HG03439 (cell line): ENCODE measurements around the gene TRIM41.
"Not testable (repeated sequence)": the region's sequence is repeated elsewhere in the genome, so short reads cannot be mapped to it uniquely, and the experiment has no call there.

Source experiments
- ATAC-seq: cut with Tn5 transposase; IDR thresholded peaks from one replicate; pipeline ENCODE4 v1.9.1; 2021; ENCODE audit warnings: mild to moderate bottlenecking, moderate library complexity; ENCODE audit not compliant: unreplicated experiment

The TRIM41 gene

DNA sequence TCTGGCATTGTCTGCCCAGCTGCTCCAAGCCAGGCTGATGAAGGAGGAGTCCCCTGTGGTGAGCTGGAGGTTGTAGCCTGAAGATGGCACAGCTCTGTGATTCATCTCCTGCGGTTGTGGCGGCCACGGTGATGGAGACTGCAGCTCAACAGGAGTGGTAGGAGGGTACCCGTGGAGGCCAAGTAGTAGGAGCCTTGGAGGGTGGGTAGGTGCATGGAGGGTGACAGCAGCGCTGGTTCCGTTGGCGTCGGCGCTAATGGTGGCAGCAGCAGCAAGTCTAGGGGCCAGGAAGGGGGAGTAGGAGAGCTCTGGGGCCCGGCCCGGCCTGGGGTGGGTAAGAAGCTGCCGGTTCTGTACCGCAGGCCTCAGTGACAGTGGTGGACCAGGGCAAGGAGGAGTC lies 60.3 kb downstream of the TRIM41 start:
- ATAC-seq = no peak

DNA sequence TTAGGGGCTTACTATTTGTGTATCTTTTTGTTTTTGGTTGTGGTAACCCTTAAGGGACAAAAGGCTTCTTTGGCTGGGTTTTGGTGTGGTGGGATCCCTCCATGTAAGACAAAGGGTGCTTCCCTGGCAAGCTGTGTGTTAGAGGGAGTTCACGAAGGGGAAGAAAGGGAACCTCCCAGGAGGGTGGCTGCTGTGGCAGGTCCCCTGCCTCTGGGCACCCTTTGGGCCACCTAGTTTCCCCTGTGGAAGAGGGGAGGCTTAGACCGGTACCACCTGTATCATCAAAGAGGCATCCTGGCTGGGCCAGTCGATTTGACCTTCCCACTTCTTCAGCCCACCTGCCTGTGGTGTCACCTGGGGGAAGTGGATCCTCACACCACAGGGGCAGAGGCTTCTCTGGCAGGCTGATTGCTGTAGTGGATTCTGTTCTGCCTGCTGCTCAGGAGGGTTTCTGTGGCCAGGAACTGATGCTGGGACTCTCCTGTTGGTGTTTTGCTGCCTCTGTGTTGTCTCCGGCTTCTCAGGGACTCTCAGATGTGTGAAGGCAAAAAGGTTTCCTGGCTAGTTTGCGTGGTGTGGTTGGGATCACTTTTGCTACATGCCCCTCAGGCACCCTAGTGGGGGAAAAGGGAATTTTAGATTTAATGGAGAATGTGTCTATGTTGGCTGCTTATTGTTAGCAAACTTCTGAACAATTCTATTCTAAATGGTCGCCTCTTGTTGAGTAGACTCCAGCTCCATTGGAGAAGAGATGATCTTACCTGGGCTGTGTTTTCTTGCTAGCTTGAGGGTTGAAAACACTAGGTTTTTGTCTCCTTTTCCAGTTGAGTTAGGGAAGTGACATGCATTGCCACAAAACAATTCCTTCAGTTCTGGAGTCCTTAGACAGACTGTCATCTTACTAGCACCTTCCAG lies 61.0 kb downstream of the TRIM41 start:
- not testable (repeated sequence) for ATAC-seq
